Measurements from ENCODE around the gene GPC6. TPM values are rescaled to one million over a fixed set of nuclear protein-coding genes. Genes with fewer than 3 reads are reported as not detected.
"Not testable (repeated sequence)": the region's sequence is repeated elsewhere in the genome, so short reads cannot be mapped to it uniquely, and the experiment has no call there.

The GPC6 gene
- total RNA-seq, 2 experiments from 2014 or later: not detected

DNA sequence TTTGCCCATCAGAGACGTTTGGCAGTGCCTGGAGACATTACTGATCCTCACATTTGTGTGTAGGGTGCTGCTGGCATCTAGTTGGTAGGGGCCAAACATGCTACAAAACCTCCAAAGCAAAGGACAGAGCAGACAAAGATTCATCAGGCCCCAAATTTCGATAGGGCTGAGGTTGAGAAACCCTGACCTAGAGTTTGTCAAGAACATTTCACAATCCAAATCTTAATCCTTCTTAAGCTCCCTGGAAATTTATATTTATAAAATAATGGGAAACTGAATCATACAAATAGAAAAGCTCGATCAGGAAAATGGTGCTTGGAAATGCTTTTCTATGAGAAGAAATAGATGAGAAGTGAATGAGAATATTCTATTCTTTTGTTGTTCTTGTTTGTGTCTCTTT is 979.3 kb downstream of the GPC6 start:
- intact Hi-C loops (cut with micrococcal nuclease; ENCODE audit: unreplicated experiment): no loop called here
- Histone ChIP-seq H3K36me3 (ENCODE audit: insufficient read depth, low read length) (no peaks in the 10 kb centered on the region), H3K4me3 (ENCODE audit: low read depth, low read length, poor library complexity, severe bottlenecking) (no peak overlapping the region), H2AFZ (ENCODE audit: low read length) (no peak overlapping the region), H3K4me2 (ENCODE audit: low read length) (no peak overlapping the region), H3K9me2 (ENCODE audit: insufficient read depth, low read length) (no peaks in the 10 kb centered on the region), H3K79me2 (ENCODE audit: insufficient read depth, low read depth, low read length) (no peaks in the 10 kb centered on the region), H3K27ac (ENCODE audit: low read depth, low read length, poor library complexity, severe bottlenecking) (no peak overlapping the region), H4K20me1 (ENCODE audit: insufficient read depth, low read length) (no peaks in the 10 kb centered on the region), H3K4me1 (ENCODE audit: insufficient read depth, low read length, poor library complexity, severe bottlenecking) (no peaks in the 10 kb centered on the region), H3K9me3 (ENCODE audit: low read length) (no peaks in the 10 kb centered on the region)
- BruUV-seq (replicated peaks): no TSS peak
- ChIA-PET POLR2A (interaction anchor here (0.6 kb wide), 1 partner anchor 511 kb away, joined by 3 read pairs; no protein-coding TSS in a partner anchor), CTCF (ENCODE audit: unreplicated experiment) (no interaction called here)
- no peak for DNase-seq (ENCODE audit: low spot score)
- TF ChIP-seq, protein P1, sequence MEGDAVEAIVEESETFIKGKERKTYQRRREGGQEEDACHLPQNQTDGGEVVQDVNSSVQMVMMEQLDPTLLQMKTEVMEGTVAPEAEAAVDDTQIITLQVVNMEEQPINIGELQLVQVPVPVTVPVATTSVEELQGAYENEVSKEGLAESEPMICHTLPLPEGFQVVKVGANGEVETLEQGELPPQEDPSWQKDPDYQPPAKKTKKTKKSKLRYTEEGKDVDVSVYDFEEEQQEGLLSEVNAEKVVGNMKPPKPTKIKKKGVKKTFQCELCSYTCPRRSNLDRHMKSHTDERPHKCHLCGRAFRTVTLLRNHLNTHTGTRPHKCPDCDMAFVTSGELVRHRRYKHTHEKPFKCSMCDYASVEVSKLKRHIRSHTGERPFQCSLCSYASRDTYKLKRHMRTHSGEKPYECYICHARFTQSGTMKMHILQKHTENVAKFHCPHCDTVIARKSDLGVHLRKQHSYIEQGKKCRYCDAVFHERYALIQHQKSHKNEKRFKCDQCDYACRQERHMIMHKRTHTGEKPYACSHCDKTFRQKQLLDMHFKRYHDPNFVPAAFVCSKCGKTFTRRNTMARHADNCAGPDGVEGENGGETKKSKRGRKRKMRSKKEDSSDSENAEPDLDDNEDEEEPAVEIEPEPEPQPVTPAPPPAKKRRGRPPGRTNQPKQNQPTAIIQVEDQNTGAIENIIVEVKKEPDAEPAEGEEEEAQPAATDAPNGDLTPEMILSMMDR (conservative IDR thresholded peaks at IDR 0.05; ENCODE audit: low read length): no peak
- TF ChIP-seq EZH2phosphoT487 (IDR thresholded peaks at IDR 0.05; ENCODE audit: borderline replicate concordance, low read depth, low read length): no peak

DNA sequence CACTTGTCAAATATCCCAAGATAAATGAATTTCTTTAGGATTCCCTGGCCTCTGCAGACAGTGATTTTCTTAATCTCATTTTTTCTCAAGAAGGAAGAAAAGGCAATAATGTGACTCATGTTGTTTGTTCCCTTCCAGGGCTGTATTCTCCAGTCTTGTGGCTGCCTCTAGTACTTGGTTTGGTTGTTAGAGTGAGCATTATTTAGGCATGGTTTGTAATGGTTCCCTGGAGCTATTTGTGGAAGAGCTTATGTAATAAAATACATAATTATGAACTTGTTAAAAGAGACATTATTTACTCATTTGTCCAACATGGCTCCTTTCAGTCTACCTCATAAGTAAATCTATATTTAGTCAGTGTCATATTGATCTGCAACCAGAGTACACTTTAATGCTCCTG is 982.5 kb downstream of the GPC6 start:
- Histone ChIP-seq H4K20me1 (ENCODE audit: insufficient read depth, low read length) (no peaks in the 10 kb centered on the region), H3K36me3 (ENCODE audit: insufficient read depth, low read length) (no peaks in the 10 kb centered on the region), H3K4me3 (ENCODE audit: low read depth, low read length, poor library complexity, severe bottlenecking) (no peak overlapping the region), H3K4me2 (ENCODE audit: low read length) (no peak overlapping the region), H2AFZ (ENCODE audit: low read length) (no peak overlapping the region), H3K9me2 (ENCODE audit: insufficient read depth, low read length) (no peaks in the 10 kb centered on the region), H3K4me1 (ENCODE audit: insufficient read depth, low read length, poor library complexity, severe bottlenecking) (no peaks in the 10 kb centered on the region), H3K27ac (ENCODE audit: low read depth, low read length, poor library complexity, severe bottlenecking) (no peak overlapping the region), H3K79me2 (ENCODE audit: insufficient read depth, low read depth, low read length) (no peaks in the 10 kb centered on the region), H3K9me3 (ENCODE audit: low read length) (no peaks in the 10 kb centered on the region)
- TF ChIP-seq, protein P1 (conservative IDR thresholded peaks at IDR 0.05; ENCODE audit: low read length): no peak
- TF ChIP-seq EZH2phosphoT487 (IDR thresholded peaks at IDR 0.05; ENCODE audit: borderline replicate concordance, low read depth, low read length): no peak
- BruUV-seq (replicated peaks): no TSS peak
- DNase-seq (ENCODE audit: low spot score): no peak
- intact Hi-C loops (cut with micrococcal nuclease; ENCODE audit: unreplicated experiment): no loop called here
- CTCF ChIA-PET (ENCODE audit: unreplicated experiment): no interaction called here
- POLR2A ChIA-PET: interaction anchor here (0.6 to 0.7 kb wide), 3 partner anchors 106 to 1173 kb away, joined by 3 to 11 read pairs (median 6); no protein-coding TSS in a partner anchor

DNA sequence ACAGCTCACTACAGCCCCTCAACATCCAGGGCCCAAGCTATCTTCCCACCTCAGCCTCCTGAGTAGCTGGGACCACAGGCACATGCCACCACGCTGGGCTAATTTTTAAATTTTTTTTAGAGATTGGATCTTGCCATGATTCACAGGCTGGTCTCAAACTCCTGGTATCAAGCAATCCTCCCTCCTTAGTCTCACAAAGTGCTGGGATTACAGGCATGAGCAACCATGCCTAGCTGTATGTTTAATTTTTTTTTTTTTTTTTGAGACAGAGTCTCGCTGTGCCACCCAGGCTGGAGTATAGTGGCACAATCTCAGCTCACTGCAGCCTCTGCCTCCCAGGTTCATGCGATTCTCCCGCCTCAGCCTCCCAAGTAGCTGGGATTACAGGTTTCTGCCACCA is 983.3 kb downstream of the GPC6 start:
- BruUV-seq (replicated peaks); POLR2A ChIA-PET; H3K36me3 ChIP-seq (ENCODE audit: insufficient read depth, low read length); H3K9me2 ChIP-seq (ENCODE audit: insufficient read depth, low read length); H3K79me2 ChIP-seq (ENCODE audit: insufficient read depth, low read depth, low read length); H3K4me2 ChIP-seq (ENCODE audit: low read length); H3K27ac ChIP-seq (ENCODE audit: low read depth, low read length, poor library complexity, severe bottlenecking); intact Hi-C loops (cut with micrococcal nuclease; ENCODE audit: unreplicated experiment); H4K20me1 ChIP-seq (ENCODE audit: insufficient read depth, low read length); H3K9me3 ChIP-seq (ENCODE audit: low read length); CTCF ChIA-PET (ENCODE audit: unreplicated experiment); DNase-seq (ENCODE audit: low spot score); H3K4me1 ChIP-seq (ENCODE audit: insufficient read depth, low read length, poor library complexity, severe bottlenecking); H3K4me3 ChIP-seq (ENCODE audit: low read depth, low read length, poor library complexity, severe bottlenecking); H2AFZ ChIP-seq (ENCODE audit: low read length): not testable (repeated sequence)

Data from OCI-LY7 (cell line).